Body of pancreas (tissue), 4 donors: ENCODE measurements around the gene NTSR2.

Source experiments
- CTCF ChIP-seq, 7 experiments: fragments of 450-650 bp in 4 of 7; fragments of 200-600 bp in 3 of 7; sonication (generic) in 3 of 7; IDR thresholded peaks; one replicate each; pipeline ENCODE4 v1.5.1; 2016 to 2019; ENCODE audit warnings: antibody characterized with exemption in 7 of 7
- POLR2A ChIP-seq, 3 donors: fragments of 450-650 bp; IDR thresholded peaks; one replicate each; pipeline ENCODE4 v1.6.1; 2016; ENCODE audit warnings: antibody characterized with exemption in 3 of 3, mild to moderate bottlenecking in 2 of 3

DNA sequence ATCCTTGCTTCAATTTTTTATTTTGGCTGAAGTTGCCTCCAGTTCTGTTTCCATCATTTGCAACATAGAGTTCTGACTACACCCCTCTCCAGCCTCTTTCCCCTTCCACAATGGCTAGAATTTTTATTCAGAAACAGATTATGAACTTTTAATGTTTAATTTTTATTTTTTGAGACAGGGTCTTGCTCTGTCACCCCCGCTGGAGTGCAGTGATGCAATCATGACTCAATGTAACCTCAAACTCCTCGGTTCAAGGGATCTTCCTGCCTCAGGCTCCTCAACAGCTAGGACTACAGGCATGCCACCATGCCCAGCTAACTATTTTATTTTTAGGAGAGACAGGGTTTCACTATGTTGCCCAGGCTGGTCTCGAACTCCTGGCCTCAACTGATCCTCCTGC, 2.8 kb downstream of the NTSR2 start:
- TF ChIP-seq CTCF (IDR thresholded peaks at IDR 0.05) = no peak
- no peak for TF ChIP-seq POLR2A (IDR thresholded peaks at IDR 0.05)
